Measurements from ENCODE around the gene IRF4.

- TF ChIP-seq CTCF (IDR thresholded peaks at IDR 0.05), result no peak
- no peak for TF ChIP-seq TCF7L2 (IDR thresholded peaks at IDR 0.05; ENCODE audit: low read depth, low read length)
Measured at GRCh38 chr6:415087-415486, 23.5 kb downstream of the IRF4 start.

Measured in Panc1 (cell line).